ENCODE measurements around the gene GRIP1.

GRIP1 gene, protein sequence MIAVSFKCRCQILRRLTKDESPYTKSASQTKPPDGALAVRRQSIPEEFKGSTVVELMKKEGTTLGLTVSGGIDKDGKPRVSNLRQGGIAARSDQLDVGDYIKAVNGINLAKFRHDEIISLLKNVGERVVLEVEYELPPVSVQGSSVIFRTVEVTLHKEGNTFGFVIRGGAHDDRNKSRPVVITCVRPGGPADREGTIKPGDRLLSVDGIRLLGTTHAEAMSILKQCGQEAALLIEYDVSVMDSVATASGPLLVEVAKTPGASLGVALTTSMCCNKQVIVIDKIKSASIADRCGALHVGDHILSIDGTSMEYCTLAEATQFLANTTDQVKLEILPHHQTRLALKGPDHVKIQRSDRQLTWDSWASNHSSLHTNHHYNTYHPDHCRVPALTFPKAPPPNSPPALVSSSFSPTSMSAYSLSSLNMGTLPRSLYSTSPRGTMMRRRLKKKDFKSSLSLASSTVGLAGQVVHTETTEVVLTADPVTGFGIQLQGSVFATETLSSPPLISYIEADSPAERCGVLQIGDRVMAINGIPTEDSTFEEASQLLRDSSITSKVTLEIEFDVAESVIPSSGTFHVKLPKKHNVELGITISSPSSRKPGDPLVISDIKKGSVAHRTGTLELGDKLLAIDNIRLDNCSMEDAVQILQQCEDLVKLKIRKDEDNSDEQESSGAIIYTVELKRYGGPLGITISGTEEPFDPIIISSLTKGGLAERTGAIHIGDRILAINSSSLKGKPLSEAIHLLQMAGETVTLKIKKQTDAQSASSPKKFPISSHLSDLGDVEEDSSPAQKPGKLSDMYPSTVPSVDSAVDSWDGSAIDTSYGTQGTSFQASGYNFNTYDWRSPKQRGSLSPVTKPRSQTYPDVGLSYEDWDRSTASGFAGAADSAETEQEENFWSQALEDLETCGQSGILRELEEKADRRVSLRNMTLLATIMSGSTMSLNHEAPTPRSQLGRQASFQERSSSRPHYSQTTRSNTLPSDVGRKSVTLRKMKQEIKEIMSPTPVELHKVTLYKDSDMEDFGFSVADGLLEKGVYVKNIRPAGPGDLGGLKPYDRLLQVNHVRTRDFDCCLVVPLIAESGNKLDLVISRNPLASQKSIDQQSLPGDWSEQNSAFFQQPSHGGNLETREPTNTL

DNA sequence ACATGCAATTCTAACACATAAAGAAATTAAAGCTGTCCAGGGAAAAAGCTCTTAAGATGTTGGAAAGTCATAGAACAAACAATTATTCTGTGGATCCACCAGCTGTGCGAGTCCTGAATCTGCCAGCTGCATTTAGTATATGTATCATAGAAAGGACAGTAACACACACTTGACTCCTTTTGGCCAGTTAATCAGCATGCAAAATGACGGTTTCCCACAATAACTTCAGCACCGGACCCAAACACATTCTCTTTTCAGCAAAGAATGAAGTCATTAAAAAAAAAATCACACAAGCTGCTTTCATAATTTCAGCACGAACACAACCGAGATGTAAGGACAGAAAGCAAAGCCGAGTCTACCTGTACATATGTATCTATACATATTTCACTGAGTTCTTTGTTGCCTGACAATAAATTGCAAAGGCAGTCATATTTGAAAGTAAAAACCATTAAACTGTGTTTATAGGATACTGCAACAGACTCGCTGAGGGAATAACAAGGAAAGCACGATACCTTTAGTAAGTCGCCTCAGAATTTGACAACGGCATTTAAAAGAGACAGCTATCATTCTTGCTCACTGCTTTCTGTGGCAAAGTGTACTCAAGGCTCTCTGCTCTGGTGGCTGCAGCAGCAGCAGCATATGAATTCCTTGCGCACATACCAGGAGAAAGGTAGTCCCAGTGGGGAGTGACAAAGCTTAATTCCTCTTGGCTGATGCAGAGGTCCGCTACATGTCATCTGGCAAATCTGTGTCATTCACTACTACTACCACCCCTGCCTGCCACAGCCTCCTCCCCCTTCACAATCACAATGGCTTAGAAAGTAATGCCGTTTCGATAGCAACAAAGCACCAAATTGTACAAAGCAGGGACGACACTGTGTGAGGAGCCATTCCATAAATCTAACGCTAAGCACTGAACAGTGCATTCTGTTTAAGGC lies at the start of gene GRIP1:
GRIP1 (minus strand) TSS at position 739 of the 938 bp plus-strand sequence; CDS start at position 567, 172 bp downstream.
- no peak for DNase-seq (ENCODE audit: low read depth)

DNA sequence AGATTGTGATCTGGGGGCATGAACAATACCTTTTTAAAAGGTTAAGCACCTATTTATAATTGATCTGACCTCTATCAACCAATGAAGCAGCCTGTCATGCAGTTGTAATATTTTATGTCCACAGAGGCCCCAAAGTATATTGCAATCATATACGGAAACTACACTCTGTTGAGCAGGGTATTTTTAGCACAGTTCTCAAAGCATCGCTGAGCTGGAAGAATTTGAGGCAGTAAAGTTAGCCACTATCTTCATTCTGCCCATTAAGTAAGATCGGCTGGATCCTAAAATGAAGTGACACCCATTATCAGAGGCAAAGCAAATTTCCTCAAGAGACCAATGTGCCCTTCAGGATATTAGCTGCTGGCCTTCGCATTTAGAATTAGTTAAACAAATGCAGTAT lies 47.7 kb upstream of the GRIP1 start:
- DNase-seq (ENCODE audit: low read depth), result no peak

DNA sequence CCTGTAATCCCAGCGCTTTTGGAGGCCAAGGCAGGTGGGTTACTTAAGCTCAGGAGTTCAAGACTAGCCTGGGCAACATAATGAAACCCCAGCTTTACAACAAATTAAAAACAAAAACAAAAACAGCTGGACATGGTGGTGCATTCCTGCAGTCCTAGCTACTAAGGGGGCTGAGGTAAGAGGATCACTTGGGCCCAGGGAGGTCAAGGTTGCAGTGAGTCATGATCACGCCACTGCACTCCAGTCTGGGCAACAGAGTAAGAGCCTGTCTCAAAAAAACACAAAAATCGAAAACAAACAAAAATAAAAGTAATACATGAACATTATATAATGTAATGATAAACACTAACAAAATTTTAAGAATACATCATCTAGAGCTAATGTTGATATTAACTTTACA lies 46.2 kb upstream of the GRIP1 start:
- no peak for DNase-seq (ENCODE audit: low read depth)

DNA sequence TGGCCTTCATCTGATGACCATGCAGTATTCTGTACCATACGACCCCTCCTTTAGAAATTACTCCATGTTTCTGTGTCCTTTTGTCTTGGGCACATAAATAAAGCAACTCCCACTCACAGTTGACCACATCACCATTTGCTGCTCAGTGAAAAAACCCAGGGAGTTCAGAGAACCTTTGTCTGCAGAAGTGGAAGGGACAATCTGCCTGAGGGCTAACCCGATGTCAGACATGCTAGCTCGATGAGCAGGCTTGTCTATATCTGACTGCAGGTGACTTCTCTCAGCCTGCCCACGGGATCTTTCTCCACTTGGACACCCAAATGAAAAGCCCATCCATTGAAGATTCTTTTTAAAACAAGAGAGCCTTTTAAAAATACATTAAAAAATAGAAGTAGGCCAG lies 45.7 kb upstream of the GRIP1 start:
- DNase-seq (ENCODE audit: low read depth), result no peak

DNA sequence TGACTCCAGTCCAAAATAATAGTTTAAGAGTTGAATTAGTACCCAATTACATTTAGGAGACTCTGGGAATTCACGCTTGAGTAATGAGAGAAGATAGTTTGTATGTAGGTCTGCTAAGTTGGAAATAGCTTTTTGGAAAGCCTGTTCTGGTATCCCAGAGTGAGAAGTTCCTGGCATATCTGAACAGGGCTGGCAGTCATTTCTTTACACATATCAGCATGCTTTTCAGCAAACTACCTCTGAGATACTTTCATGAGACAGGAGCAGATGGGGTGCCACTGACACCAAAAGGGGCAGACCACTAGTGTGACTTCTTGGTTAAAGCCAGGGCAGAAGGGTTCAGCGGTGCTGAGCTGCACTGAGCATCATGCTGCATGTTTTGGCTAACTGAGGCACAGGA lies 45.1 kb upstream of the GRIP1 start:
- DNase-seq (ENCODE audit: low read depth), result no peak

DNA sequence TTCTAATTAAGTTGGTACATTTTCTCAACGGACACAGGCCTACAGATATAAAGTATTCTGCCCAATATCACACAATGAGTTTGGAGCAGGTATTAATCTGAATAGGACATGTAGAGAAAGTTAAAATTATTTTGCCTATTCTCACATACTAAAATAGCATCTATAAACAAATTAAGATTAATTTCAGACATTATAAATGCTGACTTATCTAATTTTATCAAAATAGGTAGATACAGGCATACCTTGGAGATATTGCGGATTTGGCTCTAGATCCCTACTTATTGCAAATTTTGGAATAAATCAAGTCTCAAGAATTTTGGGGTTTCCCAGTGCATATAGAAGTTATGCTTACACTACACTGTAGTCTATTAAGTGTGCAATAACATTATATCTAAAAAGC lies 41.0 kb upstream of the GRIP1 start:
- DNase-seq (ENCODE audit: low read depth), result no peak

DNA sequence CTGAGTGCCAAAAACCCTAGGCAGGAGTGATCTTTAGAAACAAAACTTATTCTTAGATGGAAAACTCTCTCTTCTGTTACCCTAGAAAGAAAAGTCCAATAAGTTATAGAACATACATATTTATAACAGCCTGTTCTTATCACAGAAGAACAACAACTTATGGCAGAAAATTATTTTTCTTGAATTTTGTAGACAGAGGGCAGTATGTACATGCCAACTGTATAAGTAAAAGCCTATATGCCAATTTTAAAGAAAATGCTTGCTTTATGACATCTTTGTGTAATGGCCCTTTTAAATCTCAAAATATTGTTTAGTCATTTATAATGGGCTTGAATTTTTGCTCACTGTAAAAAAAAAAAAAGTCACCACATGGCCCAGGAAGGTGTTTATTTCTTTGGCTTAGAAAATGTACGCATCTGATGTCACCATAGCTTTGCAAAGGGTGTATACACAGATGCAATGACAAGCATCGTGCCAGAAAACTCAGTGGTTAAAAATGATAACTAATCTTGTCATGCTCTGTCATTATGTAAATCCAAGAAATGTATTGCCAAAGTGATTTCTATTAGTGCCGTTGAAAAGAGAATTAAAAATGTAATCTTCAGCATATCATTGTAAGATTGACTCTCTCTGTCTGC lies 38.3 kb upstream of the GRIP1 start:
- no peak for DNase-seq (ENCODE audit: low read depth)

DNA sequence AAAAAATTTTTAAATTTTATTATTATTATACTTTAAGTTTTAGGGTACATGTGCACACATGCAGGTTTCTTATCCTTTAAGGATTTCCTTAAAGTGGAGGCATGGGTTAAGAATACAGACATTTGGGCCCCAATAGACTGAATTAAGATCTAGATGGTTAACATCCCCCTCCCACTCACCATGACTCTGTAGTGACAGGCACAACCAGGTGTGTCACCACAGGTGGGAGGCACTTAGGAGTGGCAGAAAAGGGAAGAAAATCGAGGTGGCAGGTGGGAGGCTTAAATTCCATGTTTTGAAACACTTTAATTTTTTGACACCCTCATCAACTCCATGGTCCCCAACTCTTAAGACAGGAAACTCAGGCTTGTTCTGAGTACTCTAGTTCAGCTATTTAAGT lies 37.6 kb upstream of the GRIP1 start:
- DNase-seq (ENCODE audit: low read depth), result no peak

DNA sequence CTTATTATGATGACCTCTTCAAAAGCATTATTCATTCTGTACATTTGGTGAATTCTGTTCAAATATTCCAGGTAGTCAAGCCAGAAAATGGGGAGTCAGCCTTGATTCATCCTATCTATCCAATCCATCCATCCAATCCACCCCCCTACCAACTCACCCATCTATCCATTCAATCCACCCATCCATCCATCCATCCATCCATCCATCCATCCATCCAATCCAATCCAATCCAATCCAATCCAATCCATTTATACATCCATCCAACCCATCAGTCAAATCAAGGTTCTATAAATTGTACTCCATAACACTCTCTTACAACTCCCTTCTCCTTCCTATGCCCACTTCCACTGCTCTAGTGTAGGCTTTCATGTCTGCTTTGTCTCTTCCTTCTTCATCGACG lies 35.8 kb upstream of the GRIP1 start:
- no peak for DNase-seq (ENCODE audit: low read depth)

DNA sequence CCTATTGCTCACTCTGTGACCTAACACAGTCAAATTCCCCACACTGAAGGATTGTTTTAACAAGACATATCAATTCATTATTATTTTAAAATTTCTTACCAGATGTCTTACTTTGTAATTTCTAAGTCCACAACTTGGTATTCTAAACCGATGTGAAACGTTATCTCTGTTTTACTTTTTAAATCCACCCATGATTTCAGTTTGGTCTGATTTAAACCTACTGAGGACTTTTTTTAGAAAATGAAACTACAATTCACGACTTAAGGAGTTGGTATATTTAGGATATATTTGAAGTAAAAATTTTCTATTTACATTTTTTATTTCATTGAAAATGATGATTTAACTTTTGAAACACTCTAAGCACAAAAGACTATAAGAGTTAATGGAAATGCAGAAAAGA lies 35.1 kb upstream of the GRIP1 start:
- DNase-seq (ENCODE audit: low read depth), result no peak

DNA sequence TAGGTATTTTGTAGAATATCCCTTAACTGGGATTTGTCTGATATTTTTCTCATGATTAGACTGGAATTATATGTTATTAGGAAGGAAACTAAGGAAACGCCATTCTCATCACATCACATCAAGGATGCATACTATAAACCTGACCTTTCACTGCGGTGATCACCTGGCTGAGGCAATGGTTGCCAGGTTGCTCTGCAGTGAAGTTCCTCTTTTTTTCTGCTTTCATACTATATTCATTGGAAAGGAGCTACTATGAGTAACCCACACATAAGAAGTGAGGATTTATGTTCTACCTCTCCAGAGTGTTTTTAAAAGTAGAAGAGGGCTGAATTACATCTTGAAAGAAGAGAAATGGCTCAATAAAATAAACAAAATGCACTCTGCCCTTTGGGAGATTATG lies 31.0 kb upstream of the GRIP1 start:
- DNase-seq (ENCODE audit: low read depth), result no peak

DNA sequence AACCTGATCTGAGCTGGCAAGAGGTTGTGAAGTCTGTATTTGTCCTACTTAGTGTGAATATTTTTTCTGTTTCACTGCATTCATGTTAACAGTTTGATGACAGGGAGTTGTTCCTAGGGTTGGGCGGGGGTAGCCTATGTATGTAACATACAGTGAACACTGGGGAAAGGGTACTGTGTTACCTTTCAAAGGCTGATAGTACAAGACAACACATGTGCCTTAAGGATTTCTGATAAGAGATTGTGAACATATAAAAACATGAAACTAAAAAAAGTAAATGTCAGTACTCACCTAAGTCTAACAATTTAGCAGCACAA lies 30.5 kb upstream of the GRIP1 start:
- DNase-seq (ENCODE audit: low read depth), result no peak

DNA sequence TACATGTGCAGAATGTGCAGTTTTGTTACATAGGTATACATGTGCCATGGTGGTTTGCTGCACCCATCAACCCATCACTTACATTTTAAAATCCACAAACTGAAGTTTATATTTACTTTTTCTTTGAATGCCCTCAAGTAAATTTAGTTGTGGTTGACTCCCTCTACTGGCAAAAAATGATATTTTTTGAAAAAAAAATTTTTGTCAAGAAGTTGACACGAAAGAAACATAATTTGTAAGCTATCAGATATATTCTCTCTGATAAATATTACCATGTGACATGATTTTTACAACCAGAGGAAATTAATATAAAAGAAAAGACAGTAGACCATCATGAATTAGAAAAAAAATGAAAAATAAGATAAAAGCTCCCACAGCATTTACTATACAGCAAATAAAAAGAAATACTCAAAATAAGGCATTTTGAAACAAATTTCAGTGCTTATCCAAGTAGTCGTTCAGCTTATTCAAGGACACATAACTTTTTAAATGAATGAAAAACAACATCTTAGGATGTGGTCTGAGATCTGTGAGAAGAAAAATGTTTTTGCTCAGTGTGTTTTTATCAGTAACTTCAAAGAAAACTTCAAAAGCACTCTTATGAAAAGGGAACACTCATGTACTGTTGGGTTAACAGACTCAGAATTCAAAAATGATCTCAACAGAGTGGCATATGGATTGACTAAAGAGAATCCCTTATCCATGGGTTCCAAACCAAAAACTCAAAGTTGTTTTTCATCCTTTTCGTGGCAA lies 30.0 kb upstream of the GRIP1 start:
- no peak for DNase-seq (ENCODE audit: low read depth)

DNA sequence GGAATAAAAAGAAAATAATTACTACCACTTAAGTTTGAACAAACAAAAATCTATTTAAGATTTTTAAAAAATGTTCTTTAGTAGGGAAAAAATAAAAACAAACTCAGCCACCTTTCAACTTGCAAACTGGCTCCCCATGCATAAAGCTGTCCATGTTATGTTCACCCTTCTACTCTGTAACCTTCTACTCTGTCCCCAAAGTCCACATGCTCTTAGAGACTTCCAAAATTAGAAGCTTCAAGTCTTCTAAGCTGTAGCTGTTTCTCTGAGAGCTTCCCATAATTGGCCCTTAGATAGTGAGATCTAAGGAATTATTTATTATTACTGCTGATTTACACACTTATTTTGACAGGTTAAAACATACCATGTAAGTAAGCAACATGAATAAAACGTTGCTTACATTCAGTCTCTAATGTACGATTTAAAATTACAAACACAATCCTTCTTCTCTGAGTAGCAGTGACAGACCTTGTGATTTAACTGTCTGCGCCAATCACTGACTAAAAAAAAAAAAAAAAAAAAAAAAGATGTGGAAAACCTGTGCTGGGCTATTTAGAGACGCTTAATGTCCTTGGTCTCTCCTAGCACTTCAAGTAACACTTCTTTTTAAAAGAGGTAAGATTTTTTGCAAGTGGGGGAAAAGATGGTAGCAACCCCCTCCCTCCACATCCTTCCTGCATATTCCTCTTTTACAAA lies 28.3 kb upstream of the GRIP1 start:
- no peak for DNase-seq (ENCODE audit: low read depth)

DNA sequence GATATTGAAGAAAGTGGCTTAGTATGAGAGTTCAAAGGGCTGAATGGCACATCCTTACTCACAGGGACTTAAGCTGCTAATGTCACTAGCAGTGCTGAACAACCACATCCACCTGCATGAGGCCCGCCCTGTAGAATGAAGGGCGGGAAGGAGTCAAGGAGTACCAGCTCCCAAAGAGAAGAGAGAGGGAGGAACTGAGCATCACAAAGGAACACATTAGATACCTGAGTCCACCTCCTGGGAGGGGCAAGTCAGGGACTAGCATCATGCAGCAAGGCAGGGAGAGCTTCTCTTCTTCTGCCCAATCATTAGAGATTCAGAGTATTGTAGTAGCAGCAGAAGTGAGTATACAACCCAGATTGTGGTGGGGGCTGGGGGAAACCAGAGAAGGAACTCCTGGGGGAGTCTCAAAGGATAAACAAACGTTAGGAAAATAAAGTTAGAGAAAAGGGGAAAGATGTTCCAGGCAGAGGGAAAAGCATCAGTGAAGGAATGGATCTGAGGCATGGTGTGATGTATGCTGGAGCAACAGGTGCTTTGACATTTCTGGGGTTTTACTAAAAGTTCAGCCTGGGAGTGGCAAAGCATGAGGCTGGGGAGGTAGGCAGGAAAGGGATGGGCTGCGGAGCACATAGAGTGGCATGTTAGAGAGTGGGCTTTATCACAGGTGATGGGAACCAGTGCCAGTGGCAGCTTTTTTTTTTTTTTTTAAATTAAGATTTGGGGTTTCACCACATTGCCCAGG lies 21.0 kb upstream of the GRIP1 start:
- no peak for DNase-seq (ENCODE audit: low read depth)

DNA sequence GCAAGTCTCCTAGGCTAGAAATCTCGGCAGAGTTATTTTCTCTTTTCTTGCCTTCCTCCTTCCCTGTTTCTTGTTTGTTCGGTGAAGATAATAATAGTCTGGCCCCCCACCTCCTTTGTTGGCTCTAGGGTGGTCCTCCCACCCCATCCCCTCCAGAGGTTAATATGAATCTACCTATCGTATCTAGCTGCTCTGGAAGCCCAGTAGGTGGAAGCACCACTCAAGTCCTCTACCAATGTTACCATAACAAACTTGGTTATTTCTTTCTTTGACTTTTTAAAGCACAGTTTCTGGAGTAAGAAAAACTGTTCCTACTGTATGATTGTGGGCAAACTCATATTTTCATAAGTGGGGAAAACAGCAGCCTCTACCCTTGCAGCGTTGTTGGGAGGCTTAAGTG lies 19.7 kb upstream of the GRIP1 start:
- DNase-seq (ENCODE audit: low read depth), result no peak

DNA sequence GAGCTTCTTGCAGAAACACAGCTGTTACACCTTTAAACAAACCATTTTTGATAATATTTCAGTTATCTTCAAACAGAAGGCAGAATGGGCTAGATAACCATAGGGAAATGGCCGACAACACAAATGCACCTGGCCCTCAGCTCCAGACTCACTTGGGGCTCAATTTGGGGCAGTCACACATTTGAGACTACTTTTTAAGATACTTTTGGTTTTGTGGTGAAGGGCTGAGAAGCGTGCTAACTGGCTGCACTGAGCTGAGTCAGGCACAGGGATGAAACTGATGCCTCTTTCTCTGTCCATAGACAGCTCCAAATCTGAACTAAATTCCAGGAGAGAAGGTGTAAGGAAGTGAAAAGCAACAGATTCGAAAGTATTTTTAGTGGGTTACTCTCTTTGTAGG lies 18.5 kb upstream of the GRIP1 start:
- no peak for DNase-seq (ENCODE audit: low read depth)

DNA sequence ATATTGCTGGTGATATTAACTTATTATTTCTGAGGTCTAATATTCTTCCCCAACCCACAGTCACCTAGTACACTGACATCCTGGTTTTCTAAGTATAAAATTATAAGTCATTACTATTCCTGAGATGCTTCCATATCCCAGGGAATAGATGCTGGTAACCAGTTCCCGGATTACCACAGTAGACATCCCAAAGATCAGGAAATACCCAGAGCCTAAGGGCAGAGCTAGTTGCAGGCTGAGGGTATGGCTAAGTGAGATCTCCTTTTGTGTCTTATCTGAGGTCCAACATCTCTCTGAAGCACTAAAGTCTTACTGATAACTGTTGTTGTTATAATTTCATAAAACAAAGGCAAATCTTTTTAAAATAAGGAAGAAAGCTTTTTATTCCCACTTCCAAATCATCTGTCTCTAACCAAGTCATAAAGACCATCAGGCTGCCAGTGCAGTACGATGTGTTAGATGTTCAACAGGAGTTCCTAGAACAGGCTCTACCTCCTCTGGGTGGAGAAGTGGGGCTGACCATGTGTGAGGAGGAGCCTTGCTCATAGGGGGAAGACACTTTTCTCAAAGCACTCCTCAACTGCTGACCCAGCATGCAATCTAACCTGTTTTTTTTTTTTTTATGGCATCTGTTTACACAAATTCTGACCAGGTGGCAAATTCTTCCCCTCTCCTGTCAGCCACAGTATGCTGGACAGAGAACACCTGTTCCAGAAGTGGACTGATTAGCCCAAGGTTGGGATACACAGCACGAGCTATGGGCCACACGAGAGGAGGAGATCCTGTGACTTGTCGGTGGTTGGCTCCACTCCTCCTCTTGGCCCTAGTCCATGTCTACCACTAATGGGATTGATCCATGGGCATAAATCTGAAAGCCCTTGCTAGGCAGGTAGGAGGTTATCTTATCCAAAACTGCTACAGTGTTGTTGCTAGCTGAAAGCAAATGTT lies 16.1 kb upstream of the GRIP1 start:
- no peak for DNase-seq (ENCODE audit: low read depth)

Data from activated T-helper 1 cell treated with Interleukin-2 at 50 U/mL for 16 hours (primary cell).